ENCODE results near the gene NCS1. TPM values are rescaled to one million over a fixed set of nuclear protein-coding genes. Genes with fewer than 3 reads are reported as not detected.

Gene NCS1
- total and polyA plus RNA-seq, 2 of the 8 experiments (the other 6 are each of a cell fraction or from before 2014, with no cell fraction given): 34.7 to 47.6 TPM

GRCh38 chr9:130264414-130265350 is 92.5 kb downstream of the NCS1 start:
- FAIRE-seq (no peak), DNase-seq (ENCODE audit: low read depth in 1 of 2, low spot score in 2 of 2) (no peak)
- Histone ChIP-seq H4K8ac (ENCODE audit: extremely low read depth, insufficient read depth, low read length) (0 out of 2 replicates have a peak overlapping the region, but pooled peaks have one; percentile 36), H3K56ac (replicated peaks; ENCODE audit: insufficient read length, low read depth, low read length) (no peak overlapping the region), H4K91ac (replicated peaks; ENCODE audit: insufficient read length, low read length) (peak overlapping the region; percentile 70), H2BK20ac (ENCODE audit: low read length) (peak overlapping the region; percentile 67; the same call in 1 of the 2 replicates), H4K5ac (ENCODE audit: insufficient read length, low read depth, low read length) (no peak overlapping the region), H3K4me2 (ENCODE audit: insufficient read depth in 1 of 2, low read depth in 2 of 2, low read length in 2 of 2) (peak overlapping the region; percentile 78 to 82; a peak in 3 of 4 replicates), H3K4ac (replicated peaks; ENCODE audit: insufficient read length, low read depth, low read length) (no peak overlapping the region), H3K27ac (ENCODE audit: low read depth, low read length) (no peak overlapping the region), H2BK15ac (ENCODE audit: low read length) (no peak overlapping the region; the same call in 1 of the 2 replicates), H3K79me2 (ENCODE audit: control insufficient read depth in 1 of 2, insufficient read depth in 2 of 2, low read length in 2 of 2) (no peaks in the 10 kb centered on the region), H3K4me1 (replicated peaks in 1 of 4; ENCODE audit: control insufficient read depth in 3 of 4, insufficient read depth in 4 of 4, low read length in 3 of 4) (peaks cover 10 to 24% (median 15%) of the 10 kb centered on the region in 4 experiments), H3K27me3 (replicated peaks in 1 of 4; ENCODE audit: control insufficient read depth in 3 of 4, extremely low read depth in 1 of 4, insufficient read depth in 3 of 4, low read length in 3 of 4) (peaks cover 0 to 20% (median 14%) of the 10 kb centered on the region in 4 experiments; a peak in 6 of 7 replicates), H2BK5ac (ENCODE audit: low read depth, low read length) (0 out of 2 replicates have a peak overlapping the region, but pooled peaks have one; percentile 17), H3K23me2 (ENCODE audit: low read depth, low read length) (peaks cover 11% of the 10 kb centered on the region; the same call in 1 of the 2 replicates), H3K9ac (replicated peaks in 1 of 4; ENCODE audit: extremely low read depth in 1 of 4, low read depth in 3 of 4, low read length in 3 of 4) (no peak overlapping the region), H2BK12ac (ENCODE audit: low read depth, low read length) (peak overlapping the region; percentile 78; the same call in 1 of the 2 replicates), H2AFZ (ENCODE audit: low read length) (no peak overlapping the region), H3K79me1 (ENCODE audit: low read depth, low read length) (no peaks in the 10 kb centered on the region; the same call in 1 of the 2 replicates), H4K20me1 (replicated peaks in 1 of 2; ENCODE audit: control insufficient read depth in 1 of 2, insufficient read depth in 2 of 2, low read length in 2 of 2) (no peaks in the 10 kb centered on the region), H2BK120ac (replicated peaks; ENCODE audit: low read depth, low read length) (no peak overlapping the region), H3K9me3 (ENCODE audit: insufficient read depth in 2 of 2, low read depth in 1 of 2, low read length in 1 of 2) (0 out of 4 replicates have a peak, but pooled peaks cover 0 to under 1% of the 10 kb centered on the region in 2 experiments), H3K14ac (ENCODE audit: insufficient read length) (no peak overlapping the region), H3K18ac (ENCODE audit: extremely low read depth, low read length) (no peak overlapping the region; the same call in 1 of the 2 replicates), H3K4me3 (ENCODE audit: extremely low read depth in 1 of 4, insufficient read depth in 2 of 4, low read depth in 3 of 4, low read length in 4 of 4) (peak overlapping the region in 2 of 4 experiments; percentile 38 to 68; a peak in 4 of 8 replicates), H3K23ac (ENCODE audit: insufficient read length) (no peak overlapping the region), H2AK5ac (ENCODE audit: low read depth, low read length) (no peak overlapping the region; the same call in 1 of the 2 replicates), H3K36me3 (ENCODE audit: control insufficient read depth in 2 of 4, insufficient read depth in 4 of 4, low read length in 3 of 4) (no peaks in the 10 kb centered on the region)
- ChIA-PET POLR2A (ENCODE audit: partially characterized antibody) (interaction anchor here (0.7 to 1.4 kb wide), 10 partner anchors 9 to 70 kb away, joined by 3 to 4 read pairs (median 3); no protein-coding TSS in a partner anchor), CTCF (ENCODE audit: partially characterized antibody) (interaction anchor here (0.6 to 3.8 kb wide), 11 partner anchors 9 to 102 kb away, joined by 3 to 22 read pairs (median 4); no protein-coding TSS in a partner anchor)
- 74% methylated on average over 17 of the region's 18 CpGs; no CpG with 5 or more reads in 1 of the 2 experiments for WGBS, 2 experiments (ENCODE audit: extremely low coverage in 1 of 2, insufficient coverage in 1 of 2, insufficient read length in 1 of 2, insufficient replicate concordance in 2 of 2, low coverage in 1 of 2, low lambda C conversion rate in 2 of 2, missing lambda C conversion rate in 1 of 2)
- no peak for TF ChIP-seq POU5F1 (IDR thresholded peaks at IDR 0.05; ENCODE audit: low read depth, low read length)
- no peak for TF ChIP-seq JUN (IDR thresholded peaks at IDR 0.05; ENCODE audit: low read depth, low read length)
- no peak for TF ChIP-seq SP1 (IDR thresholded peaks at IDR 0.05; ENCODE audit: low read depth, low read length)
- TF ChIP-seq GABPA (IDR thresholded peaks at IDR 0.05; ENCODE audit: borderline replicate concordance, insufficient read depth, low read length): no peak
- TF ChIP-seq NANOG (IDR thresholded peaks at IDR 0.05; ENCODE audit: insufficient read depth, low read depth, low read length, poor library complexity, severe bottlenecking): no peak

Measured in H1 (cell line).